T-helper 22 cell (primary cell): ENCODE results near the gene NDUFA11.

Experiments used
- DNase-seq: peaks from one replicate; pipeline ENCODE4 v3.0.0-alpha.2; 2020; ENCODE audit warnings: low read depth

Gene NDUFA11

GRCh38 chr19:5932609-5933262 lies 29.1 kb upstream of the NDUFA11 start:
- no peak for DNase-seq

GRCh38 chr19:5932146-5932545 lies 28.6 kb upstream of the NDUFA11 start:
- DNase-seq = no peak

DNA sequence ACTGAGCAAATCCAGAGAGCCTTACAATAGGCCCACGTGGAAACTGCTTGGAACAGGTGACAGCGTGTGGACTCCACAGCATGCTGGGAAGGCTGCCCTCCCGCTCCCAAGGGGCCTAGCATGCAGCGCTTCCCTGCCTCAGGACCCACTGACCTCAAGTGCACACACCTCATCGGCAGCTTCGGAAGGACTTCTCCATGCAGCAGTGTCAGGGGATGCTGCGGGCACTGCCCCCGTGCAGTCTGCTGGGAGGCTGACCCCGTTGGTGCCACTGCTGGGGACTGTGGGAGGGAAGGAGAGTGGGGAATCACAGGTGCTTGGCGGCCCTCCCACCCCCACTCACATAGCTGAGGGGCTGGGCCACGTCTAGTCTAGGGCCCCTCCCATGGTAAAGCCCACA lies 27.7 kb upstream of the NDUFA11 start:
- no peak for DNase-seq

DNA sequence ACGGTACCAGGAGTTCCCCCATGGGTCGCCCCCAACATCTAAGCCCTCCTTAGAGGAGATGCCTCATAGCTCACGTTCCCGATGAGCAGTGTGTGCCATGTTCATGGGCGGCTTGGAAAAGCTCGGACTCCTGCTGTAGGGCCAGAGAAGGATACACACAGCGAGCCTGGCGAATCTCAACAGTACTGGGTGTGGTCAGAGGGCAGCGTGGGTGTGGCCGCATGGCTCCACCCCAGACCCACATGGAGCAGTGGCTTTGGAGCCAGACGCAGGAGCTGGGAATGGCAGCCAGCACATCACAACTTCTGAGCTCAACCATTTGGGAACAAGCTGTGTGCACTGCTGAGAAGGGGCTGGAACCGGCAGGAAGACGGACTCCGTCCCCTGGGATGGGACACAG lies 26.0 kb upstream of the NDUFA11 start:
- DNase-seq = no peak

DNA sequence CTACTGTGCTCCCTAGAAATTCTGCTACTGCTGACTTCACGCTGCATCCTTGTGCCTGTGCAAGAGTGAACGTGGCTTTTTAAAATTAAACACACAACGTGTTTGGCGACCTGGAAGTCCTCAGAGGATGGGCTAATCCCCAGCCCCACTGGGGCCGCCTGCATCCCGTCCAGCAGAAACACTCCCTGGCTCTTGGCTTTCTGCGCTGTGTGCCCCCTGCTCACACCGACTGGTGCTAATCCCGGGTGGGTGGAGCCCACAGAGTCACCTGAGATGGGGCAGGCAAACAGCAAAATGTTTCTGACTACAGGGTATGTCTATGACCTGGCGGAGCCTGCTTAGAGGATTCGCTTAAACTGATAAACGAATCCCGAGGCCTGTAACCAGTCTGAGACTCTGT lies 25.6 kb upstream of the NDUFA11 start:
- DNase-seq = no peak

DNA sequence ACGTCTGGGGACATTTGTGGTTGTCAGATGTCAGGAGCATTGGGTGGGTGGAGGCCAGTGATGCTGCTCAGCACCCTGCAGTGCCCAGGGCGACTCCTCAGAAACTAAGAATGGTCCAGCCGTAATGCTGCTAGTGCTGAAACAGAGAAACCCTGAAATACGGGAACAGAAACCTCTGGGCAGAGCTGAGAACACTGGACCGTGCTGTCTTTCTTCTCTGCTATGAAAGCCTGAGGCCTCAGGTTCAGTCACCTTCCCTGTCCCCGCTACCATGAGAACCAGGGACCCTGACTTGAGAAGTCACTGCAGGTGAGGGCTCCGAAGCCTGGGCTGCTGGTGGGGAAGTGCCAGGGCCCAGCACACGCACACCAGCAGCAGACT lies 23.8 kb upstream of the NDUFA11 start:
- no peak for DNase-seq

DNA sequence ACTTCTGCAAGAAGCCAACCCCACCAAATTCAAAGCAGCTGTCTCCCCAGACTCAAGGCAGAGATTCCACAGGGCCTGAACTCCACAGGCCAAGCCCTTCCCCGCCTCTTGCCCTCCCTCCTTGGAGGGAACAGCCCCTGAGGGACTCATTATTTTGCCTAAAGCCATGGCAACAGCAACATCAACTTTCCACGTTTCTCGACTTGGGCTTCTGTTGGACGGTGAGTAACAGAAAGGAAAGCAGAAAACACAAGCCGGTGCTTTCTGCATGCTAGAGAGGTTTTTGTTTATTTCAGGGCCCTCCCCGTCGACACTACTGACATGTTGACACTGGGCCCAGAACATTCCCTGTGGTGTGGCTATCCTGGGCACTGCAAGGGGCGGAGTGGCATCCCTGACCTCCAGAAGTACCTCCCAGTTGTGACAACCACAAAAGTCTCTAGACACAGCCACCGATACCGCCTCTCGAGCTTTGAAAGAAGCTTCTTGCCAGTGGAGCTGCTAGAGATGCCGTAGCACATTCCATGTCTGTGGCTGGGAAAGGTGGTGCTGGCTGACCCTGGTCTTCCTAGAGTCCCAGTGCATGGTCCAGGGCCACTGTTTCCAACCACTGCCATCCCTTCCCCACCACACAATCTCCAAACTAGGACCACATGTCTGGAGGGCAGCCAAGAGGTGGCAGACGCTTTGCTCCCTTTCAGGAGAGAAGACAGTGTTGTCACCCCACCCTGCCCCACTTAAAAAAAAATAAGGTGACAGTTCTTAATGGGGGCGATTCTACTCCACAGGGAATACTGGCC lies 23.3 kb upstream of the NDUFA11 start:
- no peak for DNase-seq

- DNase-seq = no peak
These were observed 22.3 kb upstream of the NDUFA11 start for GRCh38 chr19:5925830-5926427.

- no peak for DNase-seq
These were observed 19.8 kb upstream of the NDUFA11 start for GRCh38 chr19:5923356-5923755.

- no peak for DNase-seq
These were observed 18.6 kb upstream of the NDUFA11 start for GRCh38 chr19:5922161-5922545.

DNA sequence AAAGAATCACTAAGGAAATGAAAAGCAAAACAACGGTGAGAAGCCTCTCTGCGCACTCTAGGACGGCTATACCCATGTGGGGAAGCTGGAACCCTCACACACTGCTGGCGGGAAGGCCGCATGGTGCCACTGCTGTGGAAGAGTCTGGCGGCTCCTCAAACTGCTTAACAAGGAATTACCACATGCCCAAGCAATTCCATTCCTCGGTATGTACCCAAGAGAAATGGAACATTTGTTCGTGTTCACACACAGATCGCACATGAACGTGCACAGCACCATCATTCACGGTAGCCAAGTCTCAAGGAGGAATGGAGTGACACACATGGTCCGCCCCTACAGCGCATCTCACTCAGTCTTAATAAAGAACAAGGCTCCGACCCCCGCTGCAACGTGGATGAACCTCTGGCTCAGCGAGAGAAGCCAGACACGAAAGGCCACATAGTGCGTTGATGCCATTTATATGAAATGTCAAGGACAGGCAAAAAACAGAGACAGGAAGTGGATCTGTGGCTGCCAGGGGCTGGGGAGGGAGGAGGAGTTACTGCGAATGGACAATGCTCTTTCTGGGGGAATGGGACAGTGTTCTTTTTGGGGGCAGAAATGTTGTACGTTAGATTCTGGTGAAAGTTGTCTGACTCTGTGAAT lies 18.0 kb upstream of the NDUFA11 start:
- DNase-seq = no peak

GRCh38 chr19:5918463-5919079 lies 15.0 kb upstream of the NDUFA11 start:
- DNase-seq = no peak

- DNase-seq = no peak
These were observed 14.0 kb upstream of the NDUFA11 start for GRCh38 chr19:5917431-5918107.

DNA sequence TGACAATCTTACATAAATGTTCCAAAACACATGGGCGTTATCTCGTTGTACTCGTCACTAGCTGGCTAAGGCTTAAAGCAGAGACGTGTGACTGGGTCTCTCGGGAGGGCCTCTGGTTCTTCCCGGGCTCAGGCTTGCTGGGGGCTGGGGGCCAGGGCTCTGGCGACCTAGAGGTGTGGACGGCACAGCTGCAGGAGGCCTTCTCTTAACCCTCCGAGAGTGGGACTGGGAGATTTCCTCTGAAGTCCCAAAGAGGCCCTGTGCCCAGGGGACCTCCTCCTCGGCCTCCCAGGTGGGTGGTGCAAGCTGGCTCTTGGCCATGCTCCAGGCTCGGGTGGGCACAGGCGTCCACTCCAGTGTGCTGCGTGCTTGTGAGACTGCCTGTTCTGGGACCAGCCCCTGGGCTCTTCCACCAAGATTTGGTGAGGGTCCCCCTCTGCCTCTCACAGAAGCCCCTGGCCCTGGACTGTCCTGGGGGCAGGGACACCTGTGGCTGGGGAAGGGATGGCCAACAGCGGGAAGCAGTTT lies 12.7 kb upstream of the NDUFA11 start:
- no peak for DNase-seq

GRCh38 chr19:5915782-5916165 lies 12.2 kb upstream of the NDUFA11 start:
- DNase-seq = no peak

GRCh38 chr19:5914946-5915781 lies 11.6 kb upstream of the NDUFA11 start:
- no peak for DNase-seq

- no peak for DNase-seq
These were observed 10.8 kb upstream of the NDUFA11 start for GRCh38 chr19:5914358-5914774.

GRCh38 chr19:5913739-5914357 lies 10.3 kb upstream of the NDUFA11 start, which contains the start of gene CAPS:
CAPS (plus strand) TSS chr19:5914254; CDS start chr19:5914407, 153 bp downstream.
- DNase-seq = no peak

- DNase-seq = no peak
These were observed 7.8 kb upstream of the NDUFA11 start for GRCh38 chr19:5911366-5911765.

DNA sequence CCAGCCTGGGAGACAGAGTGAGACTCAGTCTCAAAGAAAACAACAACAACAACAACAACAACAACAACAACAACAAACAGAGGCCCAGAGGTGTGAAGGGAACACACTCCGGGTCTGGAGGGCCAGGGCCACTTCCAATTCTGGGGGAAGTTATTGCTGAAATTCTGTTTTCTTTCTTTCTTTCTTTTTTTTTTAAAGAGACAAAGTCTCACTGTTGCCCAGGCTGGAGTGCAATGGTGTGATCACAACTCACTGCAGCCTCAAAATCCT lies 7.0 kb upstream of the NDUFA11 start:
- DNase-seq = no peak
